ENCODE results near the gene BECN2.

BECN2 gene, protein sequence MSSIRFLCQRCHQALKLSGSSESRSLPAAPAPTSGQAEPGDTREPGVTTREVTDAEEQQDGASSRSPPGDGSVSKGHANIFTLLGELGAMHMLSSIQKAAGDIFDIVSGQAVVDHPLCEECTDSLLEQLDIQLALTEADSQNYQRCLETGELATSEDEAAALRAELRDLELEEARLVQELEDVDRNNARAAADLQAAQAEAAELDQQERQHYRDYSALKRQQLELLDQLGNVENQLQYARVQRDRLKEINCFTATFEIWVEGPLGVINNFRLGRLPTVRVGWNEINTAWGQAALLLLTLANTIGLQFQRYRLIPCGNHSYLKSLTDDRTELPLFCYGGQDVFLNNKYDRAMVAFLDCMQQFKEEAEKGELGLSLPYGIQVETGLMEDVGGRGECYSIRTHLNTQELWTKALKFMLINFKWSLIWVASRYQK

GRCh38 chr1:241957692-241958494, at the start of gene BECN2:
Gene BECN2 (plus strand): TSS chr1:241957767. CDS start chr1:241957767, 0 bp downstream.
- DNase-seq: no peak

DNA sequence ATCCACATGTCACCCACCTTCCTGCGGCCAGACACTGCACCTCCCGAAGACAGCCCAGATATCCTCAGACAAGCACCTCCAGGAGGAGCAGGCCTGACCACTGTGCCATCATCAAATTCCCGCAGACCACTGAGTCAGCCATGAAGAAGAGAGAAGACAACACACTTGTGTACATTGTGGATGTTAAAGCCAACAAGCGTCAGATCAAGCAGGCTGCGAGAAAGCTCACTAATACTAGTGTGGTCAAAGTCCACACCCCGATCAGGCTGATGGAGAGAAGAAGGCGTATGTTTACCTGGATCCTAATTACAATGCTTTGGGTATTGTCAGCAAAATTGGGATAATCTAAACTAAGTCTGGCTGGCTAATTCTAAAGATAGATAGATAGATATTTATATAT, 41.4 kb upstream of the BECN2 start:
- no peak for DNase-seq

DNA sequence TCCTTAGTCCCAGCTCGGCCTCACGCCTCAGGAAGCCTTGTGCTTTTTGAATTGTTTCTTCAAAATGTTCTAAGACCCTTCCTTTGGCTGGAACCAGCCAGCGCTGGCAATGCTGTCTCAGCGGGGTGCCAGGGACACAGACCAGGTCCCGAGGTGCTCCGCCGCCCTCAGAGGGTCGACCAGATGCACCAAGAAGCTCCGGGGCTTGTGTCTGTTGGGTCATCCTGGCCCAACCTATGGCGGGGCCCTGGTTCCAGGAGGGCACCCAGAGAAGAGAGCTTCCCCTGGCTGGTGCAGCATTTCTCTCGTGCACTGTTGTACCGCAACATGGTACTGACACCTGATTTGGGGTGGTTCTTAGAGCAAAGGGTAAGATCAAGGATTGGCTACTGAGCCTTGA, 40.1 kb upstream of the BECN2 start:
- no peak for DNase-seq

DNA sequence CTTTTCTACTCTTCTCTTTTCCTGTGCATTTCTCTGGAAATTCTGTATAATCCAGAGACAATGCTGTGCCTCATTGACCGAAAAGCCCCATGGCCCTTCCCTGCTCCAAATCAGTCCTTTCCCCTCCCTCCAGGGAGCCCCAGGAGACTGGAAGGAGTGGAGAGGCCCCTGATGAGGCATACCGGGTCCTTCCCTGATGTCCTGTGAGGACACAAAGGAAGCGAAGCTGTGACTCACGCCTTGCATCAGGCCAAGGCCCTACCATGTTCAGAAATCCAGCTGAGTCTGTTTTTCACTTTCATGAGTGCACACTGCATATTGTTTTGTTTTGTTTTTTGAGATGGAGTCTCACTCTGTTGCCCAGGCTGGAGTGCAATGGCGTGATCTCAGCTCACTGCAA, 38.7 kb upstream of the BECN2 start:
- DNase-seq: no peak

DNA sequence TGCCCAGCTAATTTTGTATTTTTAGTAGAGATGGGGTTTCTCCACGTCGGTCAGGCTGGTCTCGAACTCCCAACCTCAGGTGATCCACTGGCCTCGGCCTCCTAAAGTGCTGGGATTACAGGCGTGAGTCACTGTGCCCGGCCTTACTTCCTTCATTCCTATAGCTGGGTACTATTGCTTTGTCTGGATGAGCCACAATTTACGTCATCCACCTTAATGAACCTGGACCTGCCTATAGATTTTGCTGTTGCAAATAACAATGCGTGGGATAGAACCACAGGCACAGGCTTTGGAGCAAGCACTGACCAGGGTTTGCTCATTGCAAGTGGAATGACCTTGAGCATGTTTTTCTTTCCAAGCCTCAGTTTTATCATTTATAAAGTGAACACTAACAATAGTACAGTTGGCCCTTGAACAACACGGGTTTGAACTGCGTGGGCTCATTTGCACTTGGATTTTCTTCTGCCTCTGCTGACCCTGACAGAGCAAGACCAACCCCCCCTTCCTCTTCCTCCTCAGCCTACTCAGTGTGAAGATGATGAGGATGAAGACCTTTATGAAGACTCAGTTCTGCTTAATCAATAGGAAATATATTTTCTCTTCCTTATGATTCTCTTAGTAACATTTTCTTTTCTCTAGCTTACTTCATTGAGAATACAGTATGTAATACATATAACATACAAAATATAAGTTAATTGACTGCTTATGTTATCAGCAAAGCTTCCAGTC, 33.3 kb upstream of the BECN2 start:
- no peak for DNase-seq

- DNase-seq: no peak
These were observed 31.4 kb upstream of the BECN2 start for GRCh38 chr1:241926141-241926540.

DNA sequence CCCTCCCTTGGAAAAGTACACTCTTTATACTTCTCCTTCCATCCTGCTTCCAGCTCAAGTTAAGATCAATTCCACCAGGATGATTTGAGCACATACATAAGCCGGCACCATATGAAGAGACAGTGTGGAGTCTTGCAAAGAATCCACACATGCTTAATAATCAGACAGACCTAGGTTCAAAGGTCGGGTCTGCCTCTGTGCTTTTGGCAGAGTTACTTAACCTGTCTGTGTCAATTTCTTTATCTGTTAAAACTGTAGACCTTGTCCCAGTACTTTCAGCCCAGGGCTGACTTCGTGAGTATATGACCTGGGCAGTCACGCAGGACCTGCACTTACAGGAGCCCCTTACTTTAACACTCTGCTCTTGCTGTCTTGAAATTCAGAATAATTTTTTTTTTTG, 30.2 kb upstream of the BECN2 start:
- DNase-seq: no peak

DNA sequence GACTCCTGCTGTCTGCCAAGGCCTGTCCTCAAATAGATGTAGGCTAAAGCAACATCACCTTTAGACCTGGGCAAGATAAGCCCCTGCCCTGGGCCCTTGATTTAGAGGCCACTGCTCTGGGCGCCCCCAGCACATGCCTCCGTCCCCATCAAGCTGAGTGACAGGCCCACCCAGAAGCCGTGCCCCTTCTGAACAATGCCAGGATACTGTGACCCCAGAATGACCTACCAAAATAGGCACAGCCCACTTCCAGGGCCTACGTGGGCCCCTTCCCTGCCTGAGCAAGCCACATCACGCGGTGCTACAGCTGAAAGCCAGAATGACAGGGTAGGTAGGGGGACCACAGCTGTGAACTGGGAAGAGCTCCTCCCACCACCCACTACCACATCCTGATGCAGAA, 24.7 kb upstream of the BECN2 start:
- no peak for DNase-seq

GRCh38 chr1:241934201-241934848, 23.2 kb upstream of the BECN2 start:
- DNase-seq: no peak

DNA sequence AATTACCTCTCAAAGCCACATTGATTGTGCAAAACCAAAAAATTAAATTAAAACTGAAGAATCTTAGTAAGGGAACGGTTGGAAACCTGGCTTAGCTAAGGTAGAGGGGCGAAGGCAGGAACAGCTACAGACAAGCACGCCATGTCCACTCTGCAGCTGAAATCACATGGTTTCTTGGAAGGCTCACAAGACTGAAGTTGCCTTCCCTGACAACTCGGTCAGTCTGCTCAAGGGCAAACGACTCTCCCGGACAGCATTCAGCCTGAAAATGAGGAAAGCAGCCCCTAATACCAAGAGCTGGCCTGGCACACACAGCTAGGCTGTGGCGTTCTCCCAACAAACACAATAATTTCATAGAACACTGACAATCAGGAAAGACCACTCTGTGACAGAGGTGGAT, 22.7 kb upstream of the BECN2 start:
- no peak for DNase-seq

DNA sequence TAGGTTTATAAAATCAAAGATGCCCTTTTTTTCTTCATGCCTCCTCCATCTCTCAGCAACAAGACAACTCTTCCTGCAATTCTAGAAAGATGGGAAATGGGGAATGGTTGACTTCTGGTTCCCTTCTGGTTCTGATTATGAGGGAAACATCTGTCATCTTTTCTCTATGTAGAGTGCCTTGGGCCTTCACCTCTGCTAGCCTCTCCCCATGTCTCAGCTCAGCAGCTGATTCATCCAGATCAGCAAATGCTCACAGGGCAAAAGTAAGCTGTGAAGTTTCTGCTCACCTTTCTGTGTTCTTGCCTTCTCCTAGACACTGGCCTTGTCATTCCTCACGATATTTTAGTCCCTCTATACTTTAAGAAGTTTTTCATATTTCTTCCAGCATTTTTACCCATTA, 17.8 kb upstream of the BECN2 start:
- DNase-seq: no peak

- no peak for DNase-seq
These were observed 14.8 kb upstream of the BECN2 start for GRCh38 chr1:241942738-241943137.

- no peak for DNase-seq
These were observed 13.3 kb upstream of the BECN2 start for GRCh38 chr1:241944300-241944699.

DNA sequence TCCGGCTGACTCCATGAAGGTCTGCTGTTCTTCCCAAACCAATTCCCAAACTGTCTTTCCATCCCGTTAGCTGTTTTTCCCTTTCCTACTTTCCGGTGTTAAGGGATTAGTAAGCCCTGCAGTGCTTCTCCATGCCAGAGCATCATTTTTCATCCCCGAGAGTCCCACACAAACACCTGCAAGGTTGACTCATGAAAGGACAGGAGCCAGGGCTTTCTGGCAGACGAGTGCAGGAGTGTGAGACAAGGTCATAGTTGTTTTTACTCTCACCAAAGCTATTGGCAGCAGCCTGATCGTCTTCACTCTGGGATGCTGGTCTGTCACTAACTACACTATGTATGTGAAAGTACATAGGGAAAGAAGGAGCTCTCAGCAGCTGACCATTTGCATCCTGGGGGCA, 10.2 kb upstream of the BECN2 start:
- DNase-seq: no peak

- DNase-seq: no peak
These were observed 7.2 kb upstream of the BECN2 start for GRCh38 chr1:241950390-241950789.

DNA sequence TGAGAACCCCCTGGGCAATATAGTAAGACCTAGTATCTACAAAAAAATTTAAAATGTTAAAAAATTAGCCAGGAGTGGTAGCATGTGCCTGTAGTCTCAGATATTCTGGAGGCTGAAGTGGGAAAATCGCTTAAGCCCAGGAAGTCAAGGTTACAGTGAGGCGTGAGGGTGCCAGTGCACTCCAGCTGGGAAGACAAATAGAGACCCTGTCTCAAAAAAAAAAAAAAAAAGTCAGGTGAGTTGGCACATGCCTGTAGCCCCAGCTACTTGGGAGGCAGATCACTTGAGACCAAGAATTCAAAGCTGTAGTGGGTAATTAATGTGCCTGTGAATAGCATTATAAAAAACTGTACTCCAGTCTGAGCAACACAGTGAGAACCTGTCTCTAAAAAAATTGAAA, 4.6 kb downstream of the BECN2 start:
- no peak for DNase-seq

DNA sequence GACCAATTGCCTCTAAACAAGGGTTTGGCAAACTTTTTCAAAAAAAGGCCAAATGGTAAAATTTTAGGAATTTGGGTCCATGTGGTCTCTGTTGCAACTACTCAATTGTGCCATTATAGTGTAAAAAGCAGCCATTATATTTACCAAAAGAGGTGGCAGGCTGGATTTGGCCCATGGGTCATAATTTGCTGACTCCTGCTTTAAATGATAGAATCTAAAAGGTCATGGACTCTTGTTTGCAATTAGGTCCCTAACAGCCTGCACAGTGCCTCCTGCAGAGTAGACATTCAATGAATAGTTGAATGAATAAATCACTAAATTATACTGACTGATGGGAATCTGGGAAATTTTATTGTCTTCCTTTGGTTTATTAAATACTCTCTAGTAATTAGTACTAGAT, 6.2 kb downstream of the BECN2 start:
- no peak for DNase-seq

DNA sequence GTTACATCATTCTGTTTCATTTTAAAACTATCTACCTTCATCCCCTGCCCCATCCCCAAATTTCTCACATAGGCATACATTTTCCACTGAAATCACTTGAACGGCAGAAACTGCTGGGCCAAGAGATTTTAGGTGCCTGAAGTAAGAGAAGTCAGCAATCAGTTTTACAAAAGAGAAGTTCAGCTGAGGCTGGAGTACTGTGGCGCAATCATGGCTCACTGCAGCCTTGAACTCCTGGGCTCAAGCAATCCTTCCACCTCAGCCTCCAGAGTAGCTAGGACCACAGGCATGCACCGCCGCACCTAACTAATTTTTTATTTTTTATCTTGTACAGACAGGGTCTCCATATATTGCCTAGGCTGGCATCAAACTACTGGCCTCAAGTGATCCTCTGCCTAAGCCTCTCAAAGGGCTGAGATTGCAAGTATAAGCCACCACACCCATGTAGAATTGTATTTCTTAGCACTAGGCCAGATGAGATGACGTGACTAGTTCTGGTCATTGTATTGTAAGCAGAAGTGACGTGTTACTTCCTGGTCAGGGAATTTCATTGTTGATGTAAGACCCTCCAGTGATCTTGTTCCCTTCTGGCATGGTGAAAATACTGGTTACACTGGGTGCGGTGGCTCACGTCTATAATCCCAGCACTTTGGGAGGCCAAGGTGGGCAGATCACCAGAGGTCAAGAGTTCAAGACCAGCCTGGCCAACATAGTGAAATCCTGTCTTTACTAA, 7.1 kb downstream of the BECN2 start:
- no peak for DNase-seq

DNA sequence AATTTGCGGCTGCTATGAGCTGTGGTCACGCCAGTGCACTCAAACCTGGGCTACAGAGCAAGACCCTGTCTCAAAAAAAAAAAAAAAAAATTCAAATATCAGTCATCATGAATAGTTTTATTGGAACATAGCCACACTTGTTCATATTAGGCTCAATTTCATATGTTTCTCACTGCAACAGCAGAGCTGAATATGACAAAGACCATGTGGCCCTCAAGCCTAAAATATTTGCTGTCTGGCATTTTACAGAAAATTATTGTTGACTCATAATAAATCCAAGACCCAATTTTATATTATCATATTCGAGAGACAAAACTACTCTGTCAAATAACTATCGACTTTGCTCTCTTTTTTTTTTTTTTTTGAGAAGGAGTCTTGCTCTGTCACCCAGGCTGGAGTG, 11.0 kb downstream of the BECN2 start:
- DNase-seq: no peak

DNA sequence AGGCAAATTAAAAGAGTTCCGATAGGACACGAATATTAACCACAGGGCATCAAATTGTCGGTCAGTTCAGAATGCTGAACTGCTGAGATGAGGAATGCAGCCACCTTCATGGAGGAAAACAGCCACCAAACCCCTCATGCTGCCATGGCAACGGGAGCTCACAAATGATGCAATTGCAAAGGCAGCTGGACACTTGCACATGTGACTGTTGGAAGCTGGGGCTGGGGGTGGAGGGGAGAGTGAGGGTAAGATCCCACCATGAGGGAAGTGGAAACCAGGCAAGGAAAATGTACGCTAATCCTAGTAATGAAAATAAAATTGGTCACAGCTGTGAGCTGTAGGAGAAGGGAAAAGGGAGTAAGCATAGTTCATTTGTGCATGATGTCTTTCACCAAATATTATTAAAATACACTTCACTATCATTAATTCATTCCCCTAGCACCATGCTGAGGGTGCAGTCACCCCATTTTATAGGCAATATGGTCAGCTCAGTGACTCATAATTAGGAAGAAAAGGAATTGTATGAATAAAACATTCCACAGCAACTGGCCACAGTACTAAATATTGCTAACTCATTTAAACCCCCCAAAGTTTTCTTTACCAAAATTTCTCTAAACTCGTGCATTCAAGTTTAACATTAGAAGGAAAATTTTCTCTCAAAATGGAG, 15.3 kb downstream of the BECN2 start:
- no peak for DNase-seq

DNA sequence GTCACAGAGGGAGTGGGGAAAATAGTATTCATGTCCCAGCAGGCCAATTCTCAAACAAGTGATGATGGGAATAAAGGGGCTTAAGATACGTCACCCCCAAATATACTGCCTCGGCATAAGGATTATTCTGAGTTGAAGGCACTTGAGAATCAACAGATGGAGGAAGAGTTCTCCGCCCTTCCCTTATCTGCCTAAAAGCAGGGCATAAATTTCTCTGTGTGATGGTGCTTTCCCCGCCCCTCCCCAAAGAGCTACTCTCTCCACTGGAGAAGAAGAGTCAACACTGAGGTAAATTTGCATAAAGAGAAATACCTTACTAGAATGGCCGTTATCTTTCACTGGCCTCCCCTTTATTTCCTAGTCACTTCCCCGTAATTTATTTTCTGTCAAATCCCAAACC, 18.7 kb downstream of the BECN2 start:
- no peak for DNase-seq

GRCh38 chr1:241979071-241979470, 21.5 kb downstream of the BECN2 start:
- no peak for DNase-seq

Measured in SW 1271 (cell line).